ELF-1 (cell line): ENCODE results near the gene INPP5F.
"Not testable (repeated sequence)": the region's sequence is repeated elsewhere in the genome, so short reads cannot be mapped to it uniquely, and the experiment has no call there.

Experiments
- DNase-seq: peaks from one replicate; pipeline ENCODE4 v3.0.0-alpha.2; 2016; ENCODE audit warnings: low read depth, low spot score

Gene INPP5F

DNA sequence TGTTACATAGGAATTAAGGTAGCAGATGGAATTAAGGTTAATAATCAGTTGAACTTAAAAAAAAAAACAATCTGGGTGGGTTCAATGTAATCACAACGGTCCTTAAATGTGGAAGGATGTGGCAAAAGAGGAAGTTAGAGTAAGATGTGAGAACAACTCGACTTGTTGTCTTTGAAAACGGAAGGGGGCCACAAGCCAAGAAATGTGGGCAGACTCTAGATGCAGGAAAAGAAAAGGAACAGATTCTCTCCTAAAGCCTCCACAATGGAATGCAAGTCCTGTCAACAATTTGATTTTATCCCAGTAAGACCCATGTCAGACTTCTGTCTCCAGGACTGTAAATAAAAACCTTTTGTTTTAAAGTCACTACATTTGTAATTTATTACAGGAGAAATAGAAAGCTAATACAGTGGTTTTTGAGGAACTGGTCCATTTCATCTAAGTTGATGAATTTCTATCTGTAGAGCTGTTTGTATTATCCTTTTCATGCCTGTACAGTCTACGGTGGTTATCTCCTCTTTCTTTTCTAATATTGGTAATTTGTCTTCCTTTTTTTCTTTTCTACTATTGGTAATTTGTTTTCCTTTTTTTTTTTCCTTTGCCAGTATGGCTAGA lies 138.2 kb downstream of the INPP5F start:
- DNase-seq: no peak

DNA sequence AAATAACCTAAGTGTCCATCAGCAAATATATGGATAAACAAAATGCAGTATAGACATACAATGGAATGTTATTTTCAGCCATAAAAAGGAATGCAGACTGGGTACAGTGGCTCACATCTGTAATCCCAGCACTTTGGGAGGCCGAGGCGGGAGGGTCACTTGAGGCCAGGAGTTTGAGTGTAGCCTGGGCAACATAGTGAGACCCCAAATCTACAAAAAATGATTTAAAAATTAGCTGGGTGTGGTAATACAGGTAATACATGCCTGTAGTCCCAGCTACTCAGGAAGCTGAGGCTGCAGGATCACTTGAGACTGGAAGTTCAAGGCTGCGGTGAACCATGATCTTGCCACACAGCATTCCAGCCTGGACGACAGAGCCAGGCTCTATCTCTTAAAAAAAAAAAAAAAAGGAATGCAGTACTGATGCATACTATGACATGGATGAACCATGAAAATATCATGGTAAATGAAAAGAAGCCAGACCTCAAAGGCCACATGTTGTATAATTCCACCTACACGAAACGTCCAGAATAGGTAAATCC lies 139.9 kb downstream of the INPP5F start:
- DNase-seq: no peak

DNA sequence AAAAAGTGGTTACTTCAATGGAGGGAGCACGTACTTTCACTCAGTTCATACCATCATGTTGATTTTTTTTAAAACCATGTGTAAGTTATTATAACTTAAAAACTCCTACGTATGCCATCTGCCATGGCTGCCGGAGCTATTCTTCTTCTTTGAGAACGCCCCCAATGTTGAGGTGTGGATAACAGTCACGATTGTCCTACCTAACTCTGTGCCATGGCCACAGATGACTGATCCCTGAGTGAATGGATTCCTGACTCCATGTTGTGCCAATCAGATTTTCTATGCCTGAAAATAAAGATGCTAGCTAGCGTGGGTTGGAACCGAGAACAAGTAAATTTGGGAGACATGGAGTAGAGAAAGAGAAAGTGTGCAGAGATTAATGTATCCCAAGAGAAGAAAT lies 141.5 kb downstream of the INPP5F start:
- DNase-seq: no peak

DNA sequence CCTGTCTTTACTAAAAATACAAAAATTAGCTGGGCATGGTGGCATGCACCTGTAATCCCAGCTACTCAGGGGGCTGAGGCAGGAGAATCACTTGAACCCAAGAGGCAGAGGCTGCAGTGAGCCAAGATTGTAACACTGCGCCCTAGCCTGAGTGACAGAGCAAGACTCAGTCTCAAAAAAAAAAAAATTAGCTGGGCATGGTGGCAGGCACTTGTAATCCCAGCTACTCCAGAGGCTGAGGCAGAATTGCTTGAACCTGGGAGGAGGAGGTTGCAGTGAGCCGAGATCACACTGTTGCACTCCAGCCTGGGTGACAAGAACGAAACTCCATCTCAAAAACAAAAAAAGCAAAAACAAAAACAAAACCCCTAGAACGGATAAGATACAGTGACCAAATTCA lies 143.5 kb downstream of the INPP5F start:
- not testable (repeated sequence) for DNase-seq

DNA sequence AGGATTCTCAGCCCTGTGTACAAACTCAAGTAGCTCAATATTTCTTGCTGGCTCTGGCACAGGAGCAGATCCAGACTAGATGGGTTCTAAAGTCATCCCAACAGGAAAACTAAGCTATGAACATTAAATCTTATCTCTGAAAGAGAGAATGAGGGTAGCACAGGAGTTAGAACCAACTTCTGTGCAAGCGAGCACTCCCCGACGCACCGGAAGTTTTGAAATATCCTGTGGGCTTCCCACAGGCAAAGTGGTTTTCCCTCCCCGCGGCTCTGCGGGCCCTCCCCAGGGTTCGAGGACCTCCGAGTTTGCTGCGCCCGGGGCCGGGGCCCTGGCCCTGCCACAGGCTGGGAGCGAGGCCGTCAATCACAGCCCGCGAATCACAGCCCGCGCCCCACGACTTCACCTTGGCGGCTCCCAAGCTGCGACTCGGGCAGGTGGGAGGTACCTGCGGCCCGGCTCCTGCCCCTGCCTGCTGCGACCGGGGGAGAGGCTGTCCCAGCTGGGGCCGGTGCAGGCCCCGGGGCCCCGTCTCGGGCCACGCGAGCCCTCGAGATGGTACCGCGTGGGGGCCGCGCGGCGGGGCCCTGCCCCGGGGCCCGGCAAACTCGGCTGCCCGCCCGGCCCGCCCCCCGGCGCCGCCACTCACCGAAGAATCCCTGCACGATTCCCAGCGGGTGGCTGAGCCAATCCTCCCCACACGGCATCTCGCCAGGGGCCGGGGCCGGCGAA lies 146.2 kb downstream of the INPP5F start:
- DNase-seq: peak; percentile 61

DNA sequence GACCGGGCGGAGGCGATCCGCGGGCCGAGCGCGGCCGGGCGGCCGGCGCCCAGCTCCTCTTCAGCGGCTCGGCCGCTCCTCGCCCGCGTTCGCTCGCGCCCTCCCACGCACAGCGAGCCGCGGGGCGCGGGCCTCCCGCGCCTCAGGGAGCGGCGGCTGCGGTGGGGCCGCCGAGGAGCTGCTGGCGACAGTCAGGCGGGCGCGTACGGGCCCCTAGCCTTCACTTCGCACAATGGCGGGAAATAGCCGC lies 146.7 kb downstream of the INPP5F start, which contains the start of gene MCMBP:
TSS of gene MCMBP (minus strand) at position 234 of the 250 bp plus-strand sequence. CDS start 259 bp downstream, outside the sequence.
- no peak for DNase-seq

DNA sequence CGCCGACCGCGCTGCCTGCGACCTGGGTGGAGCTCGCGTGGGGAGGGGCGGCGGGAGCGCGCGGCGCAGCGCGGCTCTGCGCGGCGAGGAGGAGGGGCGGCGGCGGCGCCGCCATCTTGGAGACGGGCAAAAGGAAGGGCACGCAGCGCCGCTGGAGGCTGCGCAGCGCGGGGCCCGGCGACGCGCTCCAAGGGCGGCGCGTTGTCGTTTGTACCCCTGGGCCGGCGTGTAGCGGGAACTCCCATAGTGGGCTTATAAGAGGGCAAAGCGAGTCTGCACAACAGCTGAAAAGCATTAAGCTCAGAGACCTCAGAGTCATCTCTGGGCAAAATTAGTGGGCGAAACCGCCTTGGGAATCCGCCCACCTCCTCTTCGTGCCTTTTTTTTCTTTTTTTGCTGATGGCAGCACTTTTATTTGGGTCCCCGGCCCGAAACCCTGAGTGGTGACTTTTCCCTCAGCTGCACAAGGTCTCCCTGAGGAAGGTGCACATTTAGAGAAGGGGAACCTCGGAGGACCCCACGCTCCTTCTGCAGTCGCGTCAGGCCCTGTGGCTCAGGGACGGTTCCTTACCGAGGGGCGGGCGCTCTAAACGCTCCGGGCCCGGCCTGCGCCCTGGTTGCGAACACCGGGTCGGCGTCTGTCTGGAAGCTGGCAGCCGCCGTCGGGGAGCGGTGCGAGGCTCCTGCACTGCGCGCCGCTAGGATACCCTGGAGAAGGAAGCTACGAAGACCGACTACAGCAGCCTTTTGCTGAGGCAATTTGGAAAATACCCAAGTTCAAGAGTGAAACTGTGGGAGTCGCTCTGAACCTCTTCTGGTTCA lies 147.2 kb downstream of the INPP5F start:
- DNase-seq: peak; percentile 87

DNA sequence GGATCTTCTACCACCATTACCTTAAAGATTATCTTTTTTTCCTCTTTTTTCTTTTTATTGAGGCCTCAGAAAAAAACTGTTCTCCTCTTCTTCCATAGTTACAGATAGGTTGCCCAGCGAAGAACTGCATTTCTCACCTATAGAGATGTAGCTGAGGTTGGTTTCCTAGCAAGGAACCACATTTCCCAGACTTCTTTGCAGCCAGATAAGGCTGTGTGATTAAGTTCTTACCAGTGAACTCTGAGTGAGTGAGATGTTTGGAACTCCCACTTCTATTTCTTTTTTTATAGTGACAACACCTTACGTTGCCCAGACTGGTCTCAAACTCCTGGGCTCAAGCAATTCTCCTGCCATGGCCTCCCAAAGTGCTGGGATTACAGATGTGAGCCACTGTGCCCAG lies 152.7 kb downstream of the INPP5F start:
- DNase-seq: no peak
